HepG2 (cell line): Measurements from ENCODE around the gene ATG2A. TPM values are rescaled to one million over a fixed set of nuclear protein-coding genes. Genes with fewer than 3 reads are reported as not detected.

Source experiments
- ATAC-seq: fragments of 200-7000 bp; cut with Tn5 transposase; 3 replicates; pipeline ENCODE4 v1.9.1; 2020; ENCODE audit warnings: mild to moderate bottlenecking, moderate library complexity
- BruUV-seq: library from RNA; stranded (reverse); fragments of 400-500 nt; replicated peaks from 2 replicates; lab custom pipeline; 2021; lab: Mats Ljungman, UMichigan
- CTCF ChIA-PET: fragments of 300-600 bp; formaldehyde crosslinking; extraction: SDS; loops from one replicate; lab custom pipeline; 2021; ENCODE audit warnings: low total read pairs, inconsistent platforms, low intra/inter-chr PET ratio; lab: Yijun Ruan, JAX
- POLR2A ChIA-PET: fragments of 350-600 bp; sonication (Branson Sonifier 250); formaldehyde crosslinking; loops from one replicate; lab custom pipeline; 2020; ENCODE audit warnings: antibody characterized with exemption, inconsistent platforms; lab: Yijun Ruan, JAX
- DNase-seq: peaks from one replicate; pipeline ENCODE4 v3.0.0-alpha.2; 2015; ENCODE audit warnings: low spot score
- FAIRE-seq: peaks from 3 replicates; lab custom pipeline; 2011; peaks lifted over from hg19 to GRCh38; lab: Jason Lieb, UNC
- H2AFZ ChIP-seq: one replicate; pipeline ENCODE4 v1.6.1; 2011; ENCODE audit warnings: low read length, inconsistent platforms
- H3K27ac ChIP-seq: fragments of 300-600 bp; 3 replicates; pipeline ENCODE4 v1.8.0; 2011; ENCODE audit warnings: mixed run types, mild to moderate bottlenecking, mixed read lengths, low read length, inconsistent platforms; ENCODE audit not compliant: insufficient read depth; ENCODE audit errors: extremely low read length
- H3K27me3 ChIP-seq, 2 experiments: fragments of 200-600 bp in 1 of 2; 2 replicates in 1 of 2; 3 replicates in 1 of 2; pipeline versions ENCODE4 v1.6.0 to v1.8.0; 2011; ENCODE audit warnings: low read length in 2 of 2, mild to moderate bottlenecking in 2 of 2, moderate library complexity in 2 of 2, inconsistent platforms in 1 of 2; ENCODE audit not compliant: insufficient read depth in 2 of 2, control insufficient read depth in 1 of 2
- H3K36me3 ChIP-seq, 2 experiments: fragments of 200-600 bp in 1 of 2; replicated peaks in 1 of 2; 2 replicates in 1 of 2; 3 replicates in 1 of 2; pipeline versions ENCODE4 v1.5.1 to v1.8.0; 2011; ENCODE audit warnings: low read length in 2 of 2, inconsistent platforms in 1 of 2; ENCODE audit not compliant: insufficient read depth in 2 of 2, control insufficient read depth in 1 of 2
- H3K4me1 ChIP-seq: 2 replicates; pipeline ENCODE4 v1.5.1; 2012; ENCODE audit warnings: low read length, inconsistent platforms; ENCODE audit not compliant: insufficient read depth
- H3K4me2 ChIP-seq: 2 replicates; pipeline ENCODE4 v1.6.0; 2011; ENCODE audit warnings: low read depth, low read length, inconsistent platforms
- H3K4me3 ChIP-seq, 3 experiments: fragments of 200-600 bp in 1 of 3; sonication (generic), shearing (Covaris generic) in 1 of 3; replicated peaks in 1 of 3; 2 replicates each; pipeline ENCODE4 v1.5.1; 2011 to 2016; ENCODE audit warnings: low read length in 3 of 3, inconsistent platforms in 2 of 3, low read depth in 2 of 3, mild to moderate bottlenecking in 2 of 3, control low read depth in 1 of 3, mixed read lengths in 1 of 3; ENCODE audit not compliant: insufficient read depth in 1 of 3
- H3K79me2 ChIP-seq: one replicate; pipeline ENCODE4 v1.6.1; 2011; ENCODE audit warnings: low read length, inconsistent platforms; ENCODE audit not compliant: insufficient read depth
- H3K9ac ChIP-seq: 2 replicates; pipeline ENCODE4 v1.6.0; 2011; ENCODE audit warnings: mild to moderate bottlenecking, low read depth, low read length, inconsistent platforms; ENCODE audit not compliant: insufficient read depth
- H3K9me3 ChIP-seq: 2 replicates; pipeline ENCODE4 v1.5.1; 2012; ENCODE audit warnings: mild to moderate bottlenecking, low read length
- H4K20me1 ChIP-seq: 2 replicates; pipeline ENCODE4 v1.6.0; 2011; ENCODE audit warnings: inconsistent platforms, mild to moderate bottlenecking, low read length, moderate library complexity; ENCODE audit not compliant: insufficient read depth
- DR1 ChIP-seq: sonication (generic); formaldehyde crosslinking; IDR thresholded peaks from 2 replicates; pipeline ENCODE4 v1.8.0; 2021; ENCODE audit warnings: mild to moderate bottlenecking, missing genetic modification reagents, inconsistent platforms
- FOXP1 ChIP-seq, 2 experiments: fragments of 450-650 bp in 1 of 2; IDR thresholded peaks; 2 replicates each; pipeline ENCODE4 v1.6.1; 2017 to 2018; ENCODE audit warnings: antibody characterized with exemption in 1 of 2
- NFIB ChIP-seq: sonication (generic); formaldehyde crosslinking; IDR thresholded peaks from 2 replicates; pipeline ENCODE4 v1.9.0; 2021; ENCODE audit warnings: missing genetic modification reagents, mild to moderate bottlenecking, borderline replicate concordance
- ZNF329 ChIP-seq: sonication (generic); formaldehyde crosslinking; IDR thresholded peaks from 2 replicates; pipeline ENCODE4 v1.9.0; 2021; ENCODE audit warnings: low read depth, mild to moderate bottlenecking, missing genetic modification reagents
- ZNF510 ChIP-seq: sonication (generic); formaldehyde crosslinking; IDR thresholded peaks from 2 replicates; pipeline ENCODE4 v1.4.0; 2020; ENCODE audit warnings: low read depth, mild to moderate bottlenecking, missing genetic modification reagents
- WGBS: methylation state at CpG from one replicate; pipeline ENCODE4 v1.1.6; 2017; ENCODE audit warnings: low lambda C conversion rate; 5-methylcytosine and 5-hydroxymethylcytosine counted together
- in situ Hi-C: cut with HindIII; loops from 2 replicates; pipeline ENCODE4 v1.10.0; 2017; ENCODE audit warnings: low pct_unique_long_range_greater_than_20kb; ENCODE audit not compliant: extremely low pct_ligation_motif_present
- intact Hi-C: fragments of 100-400 bp; cut with micrococcal nuclease; formaldehyde crosslinking; loops from one replicate; pipeline ENCODE4 v1.10.0; 2022; ENCODE audit not compliant: unreplicated experiment
- polyA plus RNA-seq, 8 experiments: library from polyadenylated mRNA; depleted of rRNA in 3 of 8; stranded (reverse) in 7 of 8; unstranded in 1 of 8; fragments of >200 nt; fragmentation: Illumina TruSeq in 4 of 8; extraction: Trizol in 4 of 8; gene quantifications; 2 replicates each; pipeline versions ENCODE4 v1.2.1 to v1.2.3, GENCODE V29; 2011 to 2016; ENCODE audit warnings: low read depth in 4 of 8, missing spikeins in 1 of 8, mixed read lengths in 1 of 8; ENCODE audit not compliant: insufficient read depth in 1 of 8
- total RNA-seq, 5 experiments: library from RNA; depleted of rRNA; stranded (reverse); fragments of >200 nt; fragmentation: Illumina TruSeq; extraction: Trizol; gene quantifications; 2 replicates each; pipeline ENCODE4 v1.2.3, GENCODE V29; 2016; ENCODE audit warnings: low read depth in 1 of 5
- TF ChIP-seq, protein P1 (sequence below): conservative IDR thresholded peaks from 2 replicates; pipeline ENCODE4 v1.6.1; 2018; ENCODE audit warnings: missing genetic modification reagents
- TF ChIP-seq, protein P2 (sequence below): sonication (generic); formaldehyde crosslinking; IDR thresholded peaks from 2 replicates; pipeline ENCODE4 v1.8.0; 2022; ENCODE audit warnings: mild to moderate bottlenecking, missing genetic modification reagents
- TF ChIP-seq, protein P3 (sequence below): sonication (generic); formaldehyde crosslinking; IDR thresholded peaks from 2 replicates; pipeline ENCODE4 v1.5.0; 2020; ENCODE audit warnings: missing genetic modification reagents
- TF ChIP-seq, protein P4 (sequence below): sonication (generic); formaldehyde crosslinking; IDR thresholded peaks from 2 replicates; pipeline ENCODE4 v1.4.0; 2020; ENCODE audit warnings: missing genetic modification reagents, borderline replicate concordance

Gene ATG2A
- total and polyA plus RNA-seq, 2 of the 13 experiments (the other 11 are each of a cell fraction or from before 2014, with no cell fraction given): 6.7 to 8.0 TPM

DNA sequence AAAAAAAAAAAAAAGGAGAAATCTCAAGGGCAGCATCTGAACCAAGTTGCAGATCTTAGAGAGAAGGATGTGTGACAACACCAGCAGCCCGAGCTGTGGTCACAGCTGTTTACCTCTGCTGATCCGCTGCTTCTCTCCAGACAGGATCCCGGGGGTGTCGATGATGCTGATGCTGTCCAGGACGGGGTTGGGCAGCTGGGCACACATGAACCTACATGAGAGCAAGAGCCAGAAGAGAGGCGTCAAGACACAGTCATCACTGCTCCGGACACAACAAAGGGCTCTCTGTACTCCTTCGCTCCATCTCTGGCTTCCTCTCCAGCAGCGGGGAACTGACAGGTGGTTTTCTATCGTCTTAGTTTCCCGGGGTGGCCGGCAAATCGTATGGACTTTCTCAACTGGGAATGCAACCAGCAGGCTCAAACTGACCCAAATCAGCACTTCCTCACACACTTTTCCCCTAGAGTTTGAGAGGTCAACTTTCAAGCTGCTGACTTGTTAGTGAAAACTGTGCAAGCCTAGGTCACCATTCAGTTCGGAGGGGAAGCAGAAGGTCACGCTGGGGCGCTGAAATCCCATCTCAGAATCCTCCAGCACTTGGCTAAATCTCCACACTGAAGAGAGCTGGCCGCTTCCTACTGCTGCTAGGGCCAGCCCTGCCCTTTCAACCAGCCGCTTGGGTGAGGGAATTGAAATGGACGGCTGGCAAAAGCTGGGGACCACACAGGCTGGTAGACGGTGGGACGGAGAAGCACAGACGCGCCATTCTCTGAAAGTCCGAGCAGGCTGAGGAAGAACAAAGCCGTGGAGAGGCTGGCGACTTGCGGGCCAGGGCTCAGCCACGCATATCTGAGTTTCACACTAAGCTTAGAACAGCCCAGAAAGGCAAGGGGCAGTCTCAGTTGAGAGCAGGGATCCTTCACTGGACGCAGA, 42.4 kb downstream of the ATG2A start:
- Histone ChIP-seq H3K27ac (no peak overlapping the region), H3K4me3 (no peak overlapping the region), H3K4me2 (peak overlapping the region; percentile 98; the same call in 1 of the 2 replicates), H3K36me3 (peaks cover 2 to 11% of the 10 kb centered on the region in 2 experiments; a peak in 2 of 5 replicates), H3K9ac (no peak overlapping the region), H3K79me2 (peaks cover 56% of the 10 kb centered on the region), H4K20me1 (no peaks in the 10 kb centered on the region; the same call in 1 of the 2 replicates), H2AFZ (no peak overlapping the region), H3K9me3 (no peaks in the 10 kb centered on the region)
- ChIA-PET POLR2A (interaction anchor here (0.9 to 10.4 kb wide), 3 partner anchors 14 to 24 kb away, joined by 4 to 132 read pairs (median 23); no protein-coding TSS in a partner anchor), CTCF (no interaction called here)
- 93% methylated on average over 27 of the region's 29 CpGs for WGBS
- no TSS peak for BruUV-seq
- intact Hi-C loops: no loop called here
- DNase-seq: no peak
- TF ChIP-seq, protein P1, sequence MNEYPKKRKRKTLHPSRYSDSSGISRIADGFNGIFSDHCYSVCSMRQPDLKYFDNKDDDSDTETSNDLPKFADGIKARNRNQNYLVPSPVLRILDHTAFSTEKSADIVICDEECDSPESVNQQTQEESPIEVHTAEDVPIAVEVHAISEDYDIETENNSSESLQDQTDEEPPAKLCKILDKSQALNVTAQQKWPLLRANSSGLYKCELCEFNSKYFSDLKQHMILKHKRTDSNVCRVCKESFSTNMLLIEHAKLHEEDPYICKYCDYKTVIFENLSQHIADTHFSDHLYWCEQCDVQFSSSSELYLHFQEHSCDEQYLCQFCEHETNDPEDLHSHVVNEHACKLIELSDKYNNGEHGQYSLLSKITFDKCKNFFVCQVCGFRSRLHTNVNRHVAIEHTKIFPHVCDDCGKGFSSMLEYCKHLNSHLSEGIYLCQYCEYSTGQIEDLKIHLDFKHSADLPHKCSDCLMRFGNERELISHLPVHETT (CRISPR knock-in tag): no peak
- no peak for TF ChIP-seq NFIB
- TF ChIP-seq, protein P2, sequence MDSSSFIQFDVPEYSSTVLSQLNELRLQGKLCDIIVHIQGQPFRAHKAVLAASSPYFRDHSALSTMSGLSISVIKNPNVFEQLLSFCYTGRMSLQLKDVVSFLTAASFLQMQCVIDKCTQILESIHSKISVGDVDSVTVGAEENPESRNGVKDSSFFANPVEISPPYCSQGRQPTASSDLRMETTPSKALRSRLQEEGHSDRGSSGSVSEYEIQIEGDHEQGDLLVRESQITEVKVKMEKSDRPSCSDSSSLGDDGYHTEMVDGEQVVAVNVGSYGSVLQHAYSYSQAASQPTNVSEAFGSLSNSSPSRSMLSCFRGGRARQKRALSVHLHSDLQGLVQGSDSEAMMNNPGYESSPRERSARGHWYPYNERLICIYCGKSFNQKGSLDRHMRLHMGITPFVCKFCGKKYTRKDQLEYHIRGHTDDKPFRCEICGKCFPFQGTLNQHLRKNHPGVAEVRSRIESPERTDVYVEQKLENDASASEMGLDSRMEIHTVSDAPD (CRISPR knock-in tag): no peak
- no peak for TF ChIP-seq FOXP1 (IDR thresholded peaks at IDR 0.05)
- TF ChIP-seq FOXP1 (CRISPR knock-in tag; IDR thresholded peaks at IDR 0.05): no peak
- no peak for TF ChIP-seq ZNF510
- TF ChIP-seq DR1 (CRISPR knock-in tag): no peak
- TF ChIP-seq ZNF329 (CRISPR knock-in tag): no peak
- TF ChIP-seq, protein P3, sequence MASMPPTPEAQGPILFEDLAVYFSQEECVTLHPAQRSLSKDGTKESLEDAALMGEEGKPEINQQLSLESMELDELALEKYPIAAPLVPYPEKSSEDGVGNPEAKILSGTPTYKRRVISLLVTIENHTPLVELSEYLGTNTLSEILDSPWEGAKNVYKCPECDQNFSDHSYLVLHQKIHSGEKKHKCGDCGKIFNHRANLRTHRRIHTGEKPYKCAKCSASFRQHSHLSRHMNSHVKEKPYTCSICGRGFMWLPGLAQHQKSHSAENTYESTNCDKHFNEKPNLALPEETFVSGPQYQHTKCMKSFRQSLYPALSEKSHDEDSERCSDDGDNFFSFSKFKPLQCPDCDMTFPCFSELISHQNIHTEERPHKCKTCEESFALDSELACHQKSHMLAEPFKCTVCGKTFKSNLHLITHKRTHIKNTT (CRISPR knock-in tag): no peak
- TF ChIP-seq, protein P4, sequence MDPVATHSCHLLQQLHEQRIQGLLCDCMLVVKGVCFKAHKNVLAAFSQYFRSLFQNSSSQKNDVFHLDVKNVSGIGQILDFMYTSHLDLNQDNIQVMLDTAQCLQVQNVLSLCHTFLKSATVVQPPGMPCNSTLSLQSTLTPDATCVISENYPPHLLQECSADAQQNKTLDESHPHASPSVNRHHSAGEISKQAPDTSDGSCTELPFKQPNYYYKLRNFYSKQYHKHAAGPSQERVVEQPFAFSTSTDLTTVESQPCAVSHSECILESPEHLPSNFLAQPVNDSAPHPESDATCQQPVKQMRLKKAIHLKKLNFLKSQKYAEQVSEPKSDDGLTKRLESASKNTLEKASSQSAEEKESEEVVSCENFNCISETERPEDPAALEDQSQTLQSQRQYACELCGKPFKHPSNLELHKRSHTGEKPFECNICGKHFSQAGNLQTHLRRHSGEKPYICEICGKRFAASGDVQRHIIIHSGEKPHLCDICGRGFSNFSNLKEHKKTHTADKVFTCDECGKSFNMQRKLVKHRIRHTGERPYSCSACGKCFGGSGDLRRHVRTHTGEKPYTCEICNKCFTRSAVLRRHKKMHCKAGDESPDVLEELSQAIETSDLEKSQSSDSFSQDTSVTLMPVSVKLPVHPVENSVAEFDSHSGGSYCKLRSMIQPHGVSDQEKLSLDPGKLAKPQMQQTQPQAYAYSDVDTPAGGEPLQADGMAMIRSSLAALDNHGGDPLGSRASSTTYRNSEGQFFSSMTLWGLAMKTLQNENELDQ: no peak
- TF ChIP-seq, all 625 proteins: peak for 0
- Histone ChIP-seq H3K27me3 (no peaks in the 10 kb centered on the region; a peak in 1 of 5 replicates), H3K4me1 (peaks cover 85% of the 10 kb centered on the region)
- FAIRE-seq (no peak), ATAC-seq (no peak)
- in situ Hi-C loops: no loop called here
